PC-3 (cell line): ENCODE data around the gene PTPRN2. TPM values are rescaled to one million over a fixed set of nuclear protein-coding genes. Genes with fewer than 3 reads are reported as not detected.

Experiments
- ATAC-seq: fragments of 200-7000 bp; cut with Tn5 transposase; 2 replicates; pipeline ENCODE4 v1.9.1; 2020; ENCODE audit warnings: mild to moderate bottlenecking, moderate library complexity
- BruUV-seq: library from RNA; stranded (reverse); fragments of 400-500 nt; replicated peaks from 2 replicates; lab custom pipeline; 2021; lab: Mats Ljungman, UMichigan
- CTCF ChIA-PET: fragments of 300-600 bp; sonication (Branson Sonifier 250); formaldehyde crosslinking; loops from one replicate; lab custom pipeline; 2022; ENCODE audit warnings: antibody characterized with exemption; lab: Charles Lee
- POLR2A ChIA-PET: fragments of 300-600 bp; sonication (Branson Sonifier 250); formaldehyde crosslinking; loops from one replicate; lab custom pipeline; 2022; ENCODE audit warnings: antibody characterized with exemption; ENCODE audit not compliant: unreplicated experiment; lab: Charles Lee
- DNase-seq: peaks from one replicate; pipeline ENCODE4 v3.0.0-alpha.2; 2015
- H2AFZ ChIP-seq: fragments of 300-600 bp; sonication (generic); 2 replicates; pipeline ENCODE4 v1.6.0; 2016; ENCODE audit warnings: antibody characterized with exemption, low read length
- H3F3A ChIP-seq: fragments of 300-600 bp; sonication (generic); one replicate; pipeline ENCODE4 v1.6.0; 2017; ENCODE audit warnings: antibody characterized with exemption, low read length, control low read depth, mild to moderate bottlenecking; ENCODE audit not compliant: unreplicated experiment
- H3K27ac ChIP-seq: fragments of 300-600 bp; sonication (generic); 2 replicates; pipeline ENCODE4 v1.5.1; 2016; ENCODE audit warnings: mild to moderate bottlenecking, low read length
- H3K27me3 ChIP-seq: fragments of 300-600 bp; sonication (generic); 2 replicates; pipeline ENCODE4 v1.6.1; 2016; ENCODE audit warnings: low read length, mixed read lengths
- H3K36me3 ChIP-seq: fragments of 300-600 bp; sonication (generic); 2 replicates; pipeline ENCODE4 v1.6.1; 2016; ENCODE audit warnings: low read depth, mixed run types, low read length, mixed read lengths
- H3K4me1 ChIP-seq: fragments of 300-600 bp; sonication (generic); 2 replicates; pipeline ENCODE4 v1.5.1; 2016; ENCODE audit warnings: low read length; ENCODE audit not compliant: insufficient read depth
- H3K4me2 ChIP-seq: fragments of 300-600 bp; sonication (generic); 2 replicates; pipeline ENCODE4 v1.6.0; 2016; ENCODE audit warnings: low read length
- H3K4me3 ChIP-seq: fragments of 300-600 bp; sonication (generic); 2 replicates; pipeline ENCODE4 v1.5.1; 2016; ENCODE audit warnings: mild to moderate bottlenecking, low read length, mixed read lengths
- H3K79me2 ChIP-seq: fragments of 300-600 bp; sonication (generic); 2 replicates; pipeline ENCODE4 v1.6.1; 2017; ENCODE audit warnings: low read length, mixed read lengths
- H3K9ac ChIP-seq: fragments of 300-600 bp; sonication (generic); 2 replicates; pipeline ENCODE4 v1.6.0; 2016; ENCODE audit warnings: mild to moderate bottlenecking, low read length
- H3K9me2 ChIP-seq: fragments of 300-600 bp; sonication (generic); replicated peaks from 2 replicates; pipeline ENCODE4 v1.6.1; 2016; ENCODE audit warnings: mixed run types, low read length, mixed read lengths
- H3K9me3 ChIP-seq: fragments of 300-600 bp; sonication (generic); 2 replicates; pipeline ENCODE4 v1.6.1; 2016; ENCODE audit warnings: low read length, mixed read lengths
- H4K20me1 ChIP-seq: fragments of 300-600 bp; sonication (generic); 2 replicates; pipeline ENCODE4 v1.6.1; 2016; ENCODE audit warnings: low read length, mixed read lengths
- EZH2 ChIP-seq: fragments of 300-600 bp; sonication (generic); IDR thresholded peaks from one replicate; pipeline ENCODE4 v1.6.1; 2017; ENCODE audit warnings: antibody characterized with exemption, mild to moderate bottlenecking, low read length; ENCODE audit not compliant: unreplicated experiment
- EZH2phosphoT487 ChIP-seq: fragments of 300-600 bp; sonication (generic); IDR thresholded peaks from 2 replicates; pipeline ENCODE4 v1.6.1; 2018; ENCODE audit warnings: mild to moderate bottlenecking, antibody characterized with exemption, low read length, borderline replicate concordance
- intact Hi-C: fragments of 100-400 bp; cut with micrococcal nuclease; formaldehyde crosslinking; loops from 2 replicates; pipeline ENCODE4 v1.9.0; 2023
- total RNA-seq: library from RNA; depleted of rRNA; stranded (reverse); fragments of >200 nt; gene quantifications from 2 replicates; pipeline ENCODE4 v1.2.3, GENCODE V29; 2014
- TF ChIP-seq, protein P1 (sequence below): fragments of 300-600 bp; sonication (generic); conservative IDR thresholded peaks from 2 replicates; pipeline ENCODE4 v1.5.1; 2017; ENCODE audit warnings: antibody characterized with exemption, low read depth, mild to moderate bottlenecking, low read length

The PTPRN2 gene
- total RNA-seq, 1 experiment from 2014 or later, result 3.2 TPM

DNA sequence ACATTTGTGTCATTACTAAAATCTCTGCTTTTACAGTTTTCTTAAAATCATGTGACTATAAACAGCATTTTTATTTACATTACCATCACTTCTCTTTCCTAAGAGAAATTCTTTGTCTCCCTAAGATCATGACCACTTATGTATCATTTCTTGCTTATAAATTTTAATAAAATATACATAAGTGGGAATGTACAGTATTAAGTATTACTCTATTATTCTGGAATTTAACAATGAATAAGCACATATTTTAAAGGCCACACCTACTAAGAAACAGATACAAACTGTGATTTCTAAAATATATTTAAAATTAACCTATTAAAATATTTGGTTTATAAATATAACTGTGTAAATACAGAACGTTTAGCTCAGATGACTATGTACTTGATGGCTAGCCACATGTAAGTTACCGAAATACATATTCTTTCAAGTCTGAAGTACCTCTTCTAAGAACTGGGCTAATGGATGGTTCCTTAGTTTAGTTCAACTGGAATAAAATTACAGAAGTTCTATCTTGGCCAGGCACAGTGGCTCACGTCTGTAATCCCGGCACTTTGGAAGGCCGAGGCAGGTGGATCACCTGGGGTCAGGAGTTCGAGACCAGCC is 33.3 kb upstream of the PTPRN2 start:
- H3K4me3 ChIP-seq, result no peak overlapping the region
- no peaks in the 10 kb centered on the region for H3F3A ChIP-seq
- POLR2A ChIA-PET, result no interaction called here
- H4K20me1 ChIP-seq, result no peaks in the 10 kb centered on the region
- BruUV-seq, result no TSS peak
- intact Hi-C loops, result no loop called here
- no peaks in the 10 kb centered on the region for H3K27me3 ChIP-seq
- no peak overlapping the region for H3K27ac ChIP-seq
- no peak overlapping the region for H2AFZ ChIP-seq
- no peaks in the 10 kb centered on the region for H3K9me3 ChIP-seq
- no peak overlapping the region for H3K4me2 ChIP-seq
- CTCF ChIA-PET, result no interaction called here
- TF ChIP-seq EZH2phosphoT487 (no peak), EZH2 (no peak)
- TF ChIP-seq, protein P1, sequence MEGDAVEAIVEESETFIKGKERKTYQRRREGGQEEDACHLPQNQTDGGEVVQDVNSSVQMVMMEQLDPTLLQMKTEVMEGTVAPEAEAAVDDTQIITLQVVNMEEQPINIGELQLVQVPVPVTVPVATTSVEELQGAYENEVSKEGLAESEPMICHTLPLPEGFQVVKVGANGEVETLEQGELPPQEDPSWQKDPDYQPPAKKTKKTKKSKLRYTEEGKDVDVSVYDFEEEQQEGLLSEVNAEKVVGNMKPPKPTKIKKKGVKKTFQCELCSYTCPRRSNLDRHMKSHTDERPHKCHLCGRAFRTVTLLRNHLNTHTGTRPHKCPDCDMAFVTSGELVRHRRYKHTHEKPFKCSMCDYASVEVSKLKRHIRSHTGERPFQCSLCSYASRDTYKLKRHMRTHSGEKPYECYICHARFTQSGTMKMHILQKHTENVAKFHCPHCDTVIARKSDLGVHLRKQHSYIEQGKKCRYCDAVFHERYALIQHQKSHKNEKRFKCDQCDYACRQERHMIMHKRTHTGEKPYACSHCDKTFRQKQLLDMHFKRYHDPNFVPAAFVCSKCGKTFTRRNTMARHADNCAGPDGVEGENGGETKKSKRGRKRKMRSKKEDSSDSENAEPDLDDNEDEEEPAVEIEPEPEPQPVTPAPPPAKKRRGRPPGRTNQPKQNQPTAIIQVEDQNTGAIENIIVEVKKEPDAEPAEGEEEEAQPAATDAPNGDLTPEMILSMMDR, result no peak
- H3K9ac ChIP-seq, result no peak overlapping the region
- no peaks in the 10 kb centered on the region; the same call in 1 of the 2 replicates for H3K36me3 ChIP-seq
- H3K9me2 ChIP-seq, result no peaks in the 10 kb centered on the region
- ATAC-seq (peak; percentile 65), DNase-seq (no peak)
- no peaks in the 10 kb centered on the region for H3K79me2 ChIP-seq
- no peaks in the 10 kb centered on the region for H3K4me1 ChIP-seq

GRCh38 chr7:158620418-158620817 is 32.8 kb upstream of the PTPRN2 start:
- Histone ChIP-seq H3K4me2 (no peak overlapping the region), H3K9me2 (no peaks in the 10 kb centered on the region), H3K36me3 (no peaks in the 10 kb centered on the region; the same call in 1 of the 2 replicates), H3F3A (no peaks in the 10 kb centered on the region), H3K27ac (no peak overlapping the region), H3K4me1 (no peaks in the 10 kb centered on the region), H3K27me3 (no peaks in the 10 kb centered on the region), H3K4me3 (no peak overlapping the region), H3K9me3 (no peaks in the 10 kb centered on the region), H2AFZ (no peak overlapping the region), H4K20me1 (no peaks in the 10 kb centered on the region), H3K9ac (no peak overlapping the region), H3K79me2 (no peaks in the 10 kb centered on the region)
- DNase-seq (no peak), ATAC-seq (no peak)
- intact Hi-C loops, result no loop called here
- POLR2A ChIA-PET, result no interaction called here
- BruUV-seq, result TSS peak; percentile 35
- TF ChIP-seq EZH2phosphoT487, result no peak
- TF ChIP-seq EZH2, result no peak
- CTCF ChIA-PET, result no interaction called here

GRCh38 chr7:158618745-158619140 is 31.1 kb upstream of the PTPRN2 start:
- no TSS peak for BruUV-seq
- no peaks in the 10 kb centered on the region for H4K20me1 ChIP-seq
- H2AFZ ChIP-seq, result no peak overlapping the region
- H3K9me2 ChIP-seq, result no peaks in the 10 kb centered on the region
- no peaks in the 10 kb centered on the region for H3K9me3 ChIP-seq
- H3K4me1 ChIP-seq, result no peaks in the 10 kb centered on the region
- no peak overlapping the region for H3K4me2 ChIP-seq
- no peak overlapping the region for H3K27ac ChIP-seq
- H3K36me3 ChIP-seq, result no peaks in the 10 kb centered on the region; the same call in 1 of the 2 replicates
- TF ChIP-seq, protein P1, result no peak
- no peak for TF ChIP-seq EZH2phosphoT487
- no peak for TF ChIP-seq EZH2
- ChIA-PET POLR2A (no interaction called here), CTCF (no interaction called here)
- no peak overlapping the region for H3K9ac ChIP-seq
- DNase-seq (no peak), ATAC-seq (no peak)
- intact Hi-C loops, result no loop called here
- no peak overlapping the region for H3K4me3 ChIP-seq
- no peaks in the 10 kb centered on the region for H3F3A ChIP-seq
- no peaks in the 10 kb centered on the region for H3K27me3 ChIP-seq
- H3K79me2 ChIP-seq, result no peaks in the 10 kb centered on the region
